HG03469 (cell line): ENCODE measurements around the gene NPR1.
"Not testable (repeated sequence)": the region's sequence is repeated elsewhere in the genome, so short reads cannot be mapped to it uniquely, and the experiment has no call there.

ENCODE experiments used
- ATAC-seq: cut with Tn5 transposase; IDR thresholded peaks from one replicate; pipeline ENCODE4 v1.9.1; 2021; ENCODE audit warnings: mild to moderate bottlenecking, moderate library complexity, moderate number of reproducible peaks; ENCODE audit not compliant: unreplicated experiment

NPR1 gene

GRCh38 chr1:153723687-153724086, 45.2 kb downstream of the NPR1 start:
- no peak for ATAC-seq

DNA sequence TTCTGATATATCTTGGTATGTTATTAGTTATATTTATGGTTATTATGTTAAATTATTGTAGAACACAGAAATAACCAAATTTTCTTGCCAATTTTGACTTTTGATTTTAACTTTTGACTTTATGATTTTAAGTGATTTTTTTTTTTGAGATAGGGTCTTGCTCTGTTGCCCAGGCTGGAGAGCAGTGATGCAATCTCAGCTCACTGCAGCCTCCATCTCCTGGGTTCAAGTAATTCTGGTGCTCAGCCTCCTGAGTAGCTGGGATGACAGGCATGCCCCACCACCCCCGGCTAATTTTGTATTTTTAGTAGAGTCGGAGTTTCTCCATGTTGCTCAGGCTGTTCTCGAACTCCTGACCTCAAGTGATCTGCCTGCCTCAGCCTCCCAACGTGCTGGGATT, 46.1 kb downstream of the NPR1 start:
- ATAC-seq: not testable (repeated sequence)

DNA sequence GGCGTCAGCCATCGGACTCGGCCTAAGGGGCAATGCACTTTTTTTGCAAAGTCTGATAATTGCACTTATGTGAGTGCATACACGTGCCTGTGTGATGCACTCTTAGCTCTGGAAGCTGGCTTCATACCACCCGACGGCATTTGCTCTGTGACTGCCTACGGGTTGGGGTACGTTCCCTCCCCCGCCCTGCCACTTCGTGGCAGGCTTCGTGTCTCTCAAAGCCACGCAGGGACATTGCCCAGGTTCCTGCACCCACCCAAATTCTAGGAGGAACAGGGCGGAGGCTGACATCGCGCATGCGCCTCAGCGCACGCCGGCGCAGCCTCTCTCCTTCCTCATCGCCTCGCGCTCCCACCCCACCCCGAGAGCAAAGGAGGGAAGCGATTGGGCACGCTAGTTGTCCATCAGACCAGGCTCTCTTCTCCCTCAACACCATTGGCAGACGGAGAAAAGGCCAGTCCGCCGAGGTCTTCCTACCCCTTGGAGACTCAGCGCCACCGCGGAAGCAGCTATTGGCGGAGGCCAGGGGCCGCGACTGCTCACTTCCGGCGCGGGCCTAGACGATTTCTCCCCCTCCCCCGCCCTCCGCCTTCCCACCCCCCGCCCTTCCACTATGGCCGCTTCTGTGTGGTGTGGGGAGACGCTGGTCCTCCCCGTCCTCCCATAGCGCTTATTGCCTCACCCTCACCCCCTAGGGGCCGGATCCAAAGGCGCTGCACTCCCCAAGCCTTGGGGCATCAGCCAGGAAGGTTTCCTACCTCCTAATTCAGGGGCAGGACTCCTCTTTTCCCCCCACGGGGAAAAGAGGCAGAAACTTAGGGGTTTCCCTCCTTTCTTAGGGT, 49.2 kb downstream of the NPR1 start, which contains the start of gene INTS3:
Gene INTS3, plus strand, starts transcription at position 588 of the 842 bp plus-strand sequence. CDS start 585 bp downstream, outside the sequence.
- ATAC-seq: peak; percentile 82

DNA sequence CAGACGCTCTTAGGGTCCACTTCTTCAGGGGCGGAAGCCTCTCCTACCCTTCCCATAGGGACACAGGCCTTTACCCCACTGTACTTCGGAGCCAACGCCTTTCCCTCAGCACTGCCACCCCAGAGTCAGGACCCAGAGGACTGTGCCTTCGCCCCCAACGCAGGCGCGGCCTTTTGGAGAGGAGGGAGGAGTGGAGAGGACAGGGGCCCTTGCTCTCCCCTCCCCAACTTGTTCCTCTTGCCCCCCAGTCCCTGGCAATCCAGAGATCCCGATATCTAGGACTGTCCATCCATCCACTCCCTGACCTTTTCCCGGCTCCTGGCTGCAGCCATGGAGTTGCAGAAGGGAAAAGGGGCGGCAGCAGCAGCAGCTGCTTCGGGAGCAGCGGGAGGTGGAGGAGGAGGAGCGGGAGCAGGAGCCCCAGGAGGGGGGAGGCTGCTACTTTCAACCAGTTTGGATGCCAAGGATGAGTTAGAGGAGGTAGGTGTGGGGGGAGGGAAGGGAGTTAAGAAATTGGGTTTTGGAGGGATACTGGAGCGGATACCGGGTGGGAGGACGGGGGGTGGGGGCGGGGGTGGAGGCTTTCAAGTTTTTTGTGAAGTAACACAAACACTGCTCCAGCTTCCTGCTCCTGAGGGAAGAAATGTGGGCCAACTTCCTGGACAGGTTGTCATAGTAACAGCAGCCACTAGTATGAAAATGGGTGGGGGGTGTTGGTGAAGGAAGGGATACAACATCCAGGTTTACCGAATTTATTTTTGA, 50.0 kb downstream of the NPR1 start:
- no peak for ATAC-seq

DNA sequence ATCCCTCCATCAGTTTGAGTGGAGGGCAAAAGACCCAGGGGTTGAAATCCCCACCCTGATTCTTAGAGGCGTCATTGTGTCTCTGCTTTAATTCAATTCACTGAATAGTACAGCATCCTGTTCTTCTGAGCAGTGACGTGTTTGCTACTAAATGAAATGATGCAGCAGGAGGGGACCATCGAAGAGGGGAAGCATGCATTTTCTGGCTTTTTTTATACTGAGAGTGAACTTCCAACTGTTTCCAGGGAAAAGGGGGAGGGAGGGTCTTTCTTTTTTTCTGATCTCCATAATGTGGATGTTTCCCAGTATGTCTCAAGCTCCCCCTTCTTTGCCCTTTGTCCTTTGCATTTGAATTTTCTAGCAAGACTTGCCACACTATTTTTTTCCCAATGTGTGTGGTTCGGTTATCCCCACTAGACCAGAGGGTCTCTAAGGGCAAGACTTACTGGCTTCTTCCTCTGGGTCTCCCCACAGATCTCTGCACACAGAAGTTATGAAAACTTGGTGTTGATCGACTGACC, 52.0 kb downstream of the NPR1 start:
- no peak for ATAC-seq

DNA sequence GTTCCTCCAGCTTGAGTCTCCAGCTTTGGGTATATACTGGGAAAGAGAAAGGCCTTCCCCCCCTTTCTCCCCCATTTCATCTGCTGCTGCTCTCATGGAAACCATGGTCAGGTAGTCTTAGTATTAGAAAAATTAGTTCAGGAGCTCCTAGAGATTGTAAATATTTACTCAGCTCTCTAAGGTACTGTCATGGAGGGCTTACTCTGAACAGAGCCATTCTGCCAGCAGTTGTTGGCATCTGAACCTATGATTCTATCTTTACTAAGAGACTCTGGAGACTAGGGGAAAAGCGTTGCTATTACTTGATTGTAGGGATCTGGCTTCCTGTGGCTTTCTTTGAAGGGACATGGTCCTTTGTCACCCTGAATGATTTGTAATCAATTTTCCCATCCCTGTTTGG, 55.5 kb downstream of the NPR1 start:
- ATAC-seq: no peak

DNA sequence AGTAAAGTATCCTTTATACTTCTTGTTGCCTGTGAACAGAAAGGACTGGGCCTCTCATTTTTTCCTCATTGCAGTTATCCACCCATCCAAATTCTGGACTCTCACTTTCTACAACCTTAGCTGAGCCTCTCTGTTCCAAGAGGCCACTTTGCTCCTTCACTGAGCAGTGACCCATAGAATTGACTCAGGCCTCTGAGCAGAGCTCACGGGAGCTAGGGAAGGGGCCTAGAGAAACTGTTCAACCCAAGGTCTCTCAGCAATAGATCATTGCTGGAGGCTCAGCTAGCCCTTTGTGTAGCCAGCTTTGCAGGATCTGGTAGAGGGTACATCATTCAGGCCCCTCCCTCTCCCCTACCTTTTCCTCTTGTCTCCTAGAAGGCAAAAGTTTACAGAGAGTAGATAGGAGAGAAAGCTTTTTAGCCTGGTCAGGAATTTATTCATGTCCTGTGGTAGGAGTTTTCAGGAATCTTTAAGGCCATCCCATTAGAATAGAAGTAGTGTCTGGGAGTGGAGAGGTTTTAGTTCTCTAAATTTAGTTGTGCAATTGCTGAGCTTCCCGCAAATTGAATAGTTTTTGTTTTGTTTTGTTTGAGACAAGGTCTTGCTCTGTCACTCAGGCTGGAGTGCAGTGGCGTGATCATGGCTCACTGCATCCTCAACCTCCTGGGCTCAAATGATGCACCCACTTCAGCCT, 56.1 kb downstream of the NPR1 start:
- no peak for ATAC-seq

DNA sequence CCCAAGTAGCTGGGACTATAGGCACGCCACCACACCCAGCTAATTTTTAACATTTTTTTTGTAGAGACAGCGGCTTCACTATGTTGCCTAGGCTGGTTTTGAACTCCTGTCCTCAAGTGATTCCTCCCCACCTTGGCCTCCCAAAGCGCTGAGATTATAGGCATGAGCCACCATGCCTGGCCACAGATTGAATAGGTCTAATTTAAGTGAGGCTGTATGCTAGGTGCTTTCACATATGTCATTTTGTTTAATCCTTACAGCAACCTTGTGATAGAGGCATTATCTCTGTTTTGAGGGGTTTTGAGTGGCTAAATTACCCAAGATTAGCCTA, 56.6 kb downstream of the NPR1 start:
- ATAC-seq: no peak

GRCh38 chr1:153741986-153742385, 63.5 kb downstream of the NPR1 start:
- ATAC-seq: no peak

DNA sequence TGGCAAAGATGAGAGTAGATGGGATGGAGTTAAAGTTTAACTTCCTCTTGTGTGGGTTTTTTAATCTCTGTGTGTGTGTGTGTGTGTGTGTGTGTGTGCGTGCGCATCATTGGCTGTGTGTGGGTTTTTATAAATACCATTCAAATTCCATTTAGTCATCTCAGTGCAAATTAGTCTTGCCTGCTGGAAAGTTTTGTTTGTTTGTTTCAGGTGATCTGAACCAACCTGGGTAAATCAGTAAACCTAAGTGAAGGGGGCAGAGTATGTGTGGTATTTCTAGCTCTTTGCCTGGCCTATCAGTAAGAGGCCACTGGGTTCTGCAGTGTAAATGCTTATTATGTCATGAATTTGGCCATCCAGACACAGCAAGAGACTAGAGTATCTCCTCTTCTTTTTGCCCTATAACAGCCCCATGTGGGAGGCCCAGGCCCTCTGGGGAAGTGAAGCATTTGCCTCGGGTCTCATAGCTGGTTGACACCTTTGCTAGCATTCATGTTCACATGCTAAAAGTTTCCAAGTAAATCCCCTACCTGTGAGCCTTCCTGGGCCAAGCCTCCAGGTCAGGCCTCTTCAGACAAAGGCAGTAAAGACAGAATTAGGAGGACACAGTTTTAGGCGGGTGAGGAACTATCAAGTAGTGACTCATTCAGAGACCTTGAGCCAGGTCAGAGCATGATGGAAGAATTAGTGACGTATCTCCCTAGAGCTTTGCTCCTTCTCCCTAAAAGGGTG, 64.1 kb downstream of the NPR1 start:
- no peak for ATAC-seq
